GM18907 (cell line): ENCODE results near the gene LITAFD.
"Not testable (repeated sequence)": the region's sequence is repeated elsewhere in the genome, so short reads cannot be mapped to it uniquely, and the experiment has no call there.

Experiments used
- ATAC-seq: cut with Tn5 transposase; IDR thresholded peaks from one replicate; pipeline ENCODE4 v1.9.1; 2021; ENCODE audit warnings: mild to moderate bottlenecking, moderate library complexity; ENCODE audit not compliant: unreplicated experiment

LITAFD gene

GRCh38 chr16:8916541-8917225 lies 34.5 kb downstream of the LITAFD start:
- ATAC-seq = no peak

- not testable (repeated sequence) for ATAC-seq
Observed at GRCh38 chr16:8917336-8917735, 35.2 kb downstream of the LITAFD start.

GRCh38 chr16:8919089-8919933 lies 37.2 kb downstream of the LITAFD start:
- ATAC-seq = no peak

GRCh38 chr16:8919934-8920462 lies 37.8 kb downstream of the LITAFD start:
- ATAC-seq = no peak

GRCh38 chr16:8920645-8921346 lies 38.6 kb downstream of the LITAFD start:
- no peak for ATAC-seq

GRCh38 chr16:8921347-8921984 lies 39.3 kb downstream of the LITAFD start:
- ATAC-seq = no peak

- ATAC-seq = no peak
Observed at GRCh38 chr16:8923199-8923598, 41.0 kb downstream of the LITAFD start.

GRCh38 chr16:8924214-8924613 lies 42.1 kb downstream of the LITAFD start:
- no peak for ATAC-seq

GRCh38 chr16:8925455-8925854 lies 43.3 kb downstream of the LITAFD start:
- ATAC-seq = no peak

- no peak for ATAC-seq
Observed at GRCh38 chr16:8926827-8927226, 44.7 kb downstream of the LITAFD start.

GRCh38 chr16:8928467-8928957 lies 46.4 kb downstream of the LITAFD start:
- ATAC-seq = peak; percentile 51

GRCh38 chr16:8929086-8929748 lies 47.1 kb downstream of the LITAFD start:
- ATAC-seq = peak; percentile 73

GRCh38 chr16:8931859-8932258 lies 49.7 kb downstream of the LITAFD start:
- no peak for ATAC-seq

GRCh38 chr16:8934601-8935000 lies 52.5 kb downstream of the LITAFD start:
- no peak for ATAC-seq
